ENCODE results near the gene HAGH.
A peak's percentile ranks its signal among the peaks of the same experiment; 100 is the strongest.

The HAGH gene

DNA sequence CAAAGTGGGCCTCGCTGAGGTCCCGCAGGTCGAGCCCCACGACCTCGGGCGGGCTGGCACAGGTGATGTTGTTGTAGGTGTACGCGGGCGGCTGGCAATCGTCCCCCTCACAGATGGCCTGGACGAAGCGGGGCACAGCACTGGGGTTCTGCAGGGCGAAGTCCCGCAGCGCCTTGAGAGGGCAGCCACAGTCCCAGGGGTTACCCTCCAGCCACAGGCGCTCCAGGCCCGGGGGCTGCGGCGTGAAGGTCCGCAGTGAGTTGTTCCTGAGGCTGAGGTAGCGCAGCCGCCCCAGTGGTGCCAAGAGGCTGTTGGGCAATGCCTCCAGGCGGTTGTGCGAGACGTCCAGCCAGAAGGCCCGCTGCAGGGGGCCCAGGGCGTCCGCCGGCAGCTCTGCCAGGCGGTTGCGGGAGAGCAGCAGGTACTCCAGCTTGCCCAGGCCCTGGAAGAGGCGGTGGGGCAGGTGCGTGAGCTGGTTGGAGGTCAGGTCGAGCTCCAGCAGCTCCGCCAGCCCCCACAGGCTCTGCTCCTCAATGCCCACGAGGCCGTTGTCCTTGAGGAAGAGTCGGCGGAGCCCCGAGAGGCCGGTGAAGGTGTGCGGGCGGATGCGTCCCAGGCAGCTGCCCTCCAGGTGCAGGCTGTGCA lies 35.9 kb downstream of the HAGH start:
- no peak for DNase-seq (ENCODE audit: low read depth, low spot score)
- no peak overlapping the region for H3K4me3 ChIP-seq (ENCODE audit: low read length)

DNA sequence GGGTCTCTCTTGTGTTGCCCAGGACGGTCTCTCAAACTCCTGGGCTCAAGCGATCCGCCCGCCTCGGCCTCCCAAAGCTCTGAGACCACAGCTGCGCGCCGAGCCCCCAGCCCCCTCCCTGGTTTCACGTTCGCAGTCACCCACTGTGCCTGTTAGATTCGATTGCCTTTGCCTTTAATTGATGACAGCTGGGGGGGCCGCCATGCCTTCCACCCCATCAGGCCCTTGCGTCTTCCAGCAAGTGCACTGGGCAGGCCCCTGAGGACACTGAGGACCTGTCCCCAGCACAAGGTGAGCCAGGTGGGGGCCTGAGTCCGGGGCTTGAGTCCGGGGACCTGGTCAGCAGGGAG lies 36.4 kb downstream of the HAGH start:
- no peak overlapping the region for H3K4me3 ChIP-seq (ENCODE audit: low read length)
- no peak for DNase-seq (ENCODE audit: low read depth, low spot score)

DNA sequence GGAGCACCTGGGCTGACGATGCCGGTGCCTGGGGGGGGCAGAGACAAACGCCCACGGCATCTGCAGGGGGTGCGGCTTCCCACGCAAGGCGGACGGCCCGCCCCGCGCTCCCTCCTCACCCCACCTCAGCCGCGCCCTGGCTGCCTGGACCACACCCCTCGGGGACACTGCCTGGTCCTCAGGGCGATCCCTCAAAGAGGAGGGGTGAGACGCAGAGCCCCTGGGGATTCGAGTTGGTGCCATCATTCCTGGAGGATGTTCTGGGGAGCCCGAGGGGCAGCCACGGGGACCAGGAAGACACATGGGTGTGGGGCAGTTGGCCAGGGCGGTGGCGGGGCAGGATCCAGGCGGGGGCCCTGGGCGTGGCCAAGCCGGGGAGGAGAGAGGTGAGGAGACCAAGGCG lies 37.0 kb downstream of the HAGH start:
- no peak for DNase-seq (ENCODE audit: low read depth, low spot score)

DNA sequence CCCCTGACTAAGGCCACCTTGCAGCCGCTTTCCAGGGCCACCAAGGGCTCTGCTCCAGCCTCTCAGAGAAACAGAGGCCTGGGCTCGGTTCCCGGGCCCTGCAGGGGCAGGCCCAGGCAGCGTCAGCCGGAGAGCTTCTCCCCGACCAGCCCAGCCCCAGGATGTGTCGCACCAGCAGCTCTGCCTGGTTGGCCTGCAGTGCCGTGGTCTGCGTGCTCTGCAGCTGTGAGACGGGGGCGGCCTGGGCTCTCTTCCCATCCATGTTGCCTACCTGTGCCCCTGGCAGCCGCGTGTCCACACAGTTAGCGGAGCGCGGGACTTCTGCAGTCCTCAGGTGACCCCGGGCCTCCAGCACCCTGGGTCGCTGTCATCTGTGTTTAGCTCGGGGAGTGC lies 37.9 kb downstream of the HAGH start:
- H3K4me3 ChIP-seq (ENCODE audit: low read length): no peak overlapping the region
- no peak for DNase-seq (ENCODE audit: low read depth, low spot score)

More for the DNA sequence above, 37.0 kb downstream of the HAGH start:
- no peak overlapping the region for H3K4me3 ChIP-seq (ENCODE audit: low read length)

DNA sequence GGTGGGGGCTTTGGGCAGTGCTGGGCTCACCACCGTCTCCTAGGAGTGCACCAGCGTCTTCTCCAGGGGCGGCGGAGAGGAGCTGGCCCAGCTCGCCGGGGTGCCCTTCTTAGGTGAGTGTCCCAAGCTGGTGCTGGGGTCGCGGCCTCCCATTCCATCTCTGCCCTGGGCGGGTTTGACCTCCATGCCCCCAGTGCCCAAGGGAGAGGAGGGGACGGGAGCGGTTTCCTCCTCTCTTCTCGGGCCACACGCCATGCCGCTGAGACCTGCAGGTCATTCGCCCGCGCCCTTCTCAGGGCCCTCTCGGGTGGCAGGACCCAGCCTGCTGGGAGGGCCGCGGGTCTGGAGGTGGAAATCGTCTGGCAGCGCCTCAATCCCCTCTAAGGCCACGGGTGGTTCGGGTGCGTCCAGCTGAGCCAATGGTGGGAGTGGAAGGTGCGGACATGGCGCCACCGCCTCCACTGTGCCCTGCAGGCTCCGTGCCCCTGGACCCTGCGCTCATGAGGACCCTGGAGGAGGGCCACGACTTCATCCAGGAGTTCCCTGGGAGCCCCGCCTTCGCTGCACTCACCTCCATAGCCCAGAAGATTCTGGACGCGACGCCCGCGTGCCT lies 38.4 kb downstream of the HAGH start:
- DNase-seq (ENCODE audit: low read depth, low spot score): no peak
- no peak overlapping the region for H3K4me3 ChIP-seq (ENCODE audit: low read length)

DNA sequence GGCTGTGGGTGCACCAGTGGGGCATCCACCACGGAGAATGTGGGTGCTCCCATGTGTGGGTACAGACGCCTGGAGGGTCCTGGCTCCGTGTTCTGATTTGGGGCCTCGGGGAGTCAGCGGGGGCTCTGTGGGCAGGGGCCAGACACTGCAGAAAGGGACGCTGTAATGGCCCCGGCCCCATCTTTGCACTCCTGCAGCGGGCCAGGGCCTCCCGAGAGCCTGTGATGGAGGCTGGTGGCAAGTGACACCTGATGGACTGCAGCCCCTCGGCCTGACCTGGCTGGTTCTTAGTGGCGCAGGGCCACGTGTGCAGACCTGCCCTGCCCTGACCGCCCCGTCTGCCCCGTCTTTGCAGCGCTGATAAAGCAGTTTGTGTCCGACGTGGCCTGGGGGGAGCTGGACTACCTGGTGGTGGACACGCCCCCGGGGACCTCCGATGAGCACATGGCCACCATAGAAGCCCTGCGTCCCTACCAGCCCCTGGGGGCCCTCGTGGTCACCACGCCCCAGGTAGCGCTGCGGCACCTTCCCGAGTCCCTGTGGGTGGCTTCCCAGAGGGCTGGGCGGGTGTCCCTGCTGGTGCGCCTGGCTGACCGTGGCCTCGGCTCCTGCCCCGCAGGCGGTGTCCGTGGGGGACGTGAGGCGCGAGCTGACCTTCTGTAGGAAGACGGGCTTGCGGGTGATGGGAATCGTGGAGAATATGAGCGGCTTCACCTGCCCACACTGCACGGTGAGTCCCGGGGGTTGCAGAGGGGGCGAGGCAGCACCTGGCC lies 39.1 kb downstream of the HAGH start:
- DNase-seq (ENCODE audit: low read depth, low spot score): no peak
- H3K4me3 ChIP-seq (ENCODE audit: low read length): no peak overlapping the region

DNA sequence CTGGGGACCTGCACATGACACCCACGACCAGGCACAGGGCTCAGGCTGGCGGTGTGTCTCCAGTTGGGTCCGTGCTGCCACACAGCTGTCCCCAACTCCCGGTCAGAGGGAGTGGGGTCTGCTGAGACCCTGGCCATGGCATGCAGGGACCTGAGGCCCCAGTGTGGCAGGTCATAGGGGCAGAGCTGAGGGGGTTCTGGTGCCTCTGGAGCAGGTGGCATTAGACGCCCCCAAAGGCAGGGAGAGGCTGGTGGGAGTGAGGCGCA lies 39.6 kb downstream of the HAGH start:
- H3K4me3 ChIP-seq (ENCODE audit: low read length): no peak overlapping the region
- no peak for DNase-seq (ENCODE audit: low read depth, low spot score)

DNA sequence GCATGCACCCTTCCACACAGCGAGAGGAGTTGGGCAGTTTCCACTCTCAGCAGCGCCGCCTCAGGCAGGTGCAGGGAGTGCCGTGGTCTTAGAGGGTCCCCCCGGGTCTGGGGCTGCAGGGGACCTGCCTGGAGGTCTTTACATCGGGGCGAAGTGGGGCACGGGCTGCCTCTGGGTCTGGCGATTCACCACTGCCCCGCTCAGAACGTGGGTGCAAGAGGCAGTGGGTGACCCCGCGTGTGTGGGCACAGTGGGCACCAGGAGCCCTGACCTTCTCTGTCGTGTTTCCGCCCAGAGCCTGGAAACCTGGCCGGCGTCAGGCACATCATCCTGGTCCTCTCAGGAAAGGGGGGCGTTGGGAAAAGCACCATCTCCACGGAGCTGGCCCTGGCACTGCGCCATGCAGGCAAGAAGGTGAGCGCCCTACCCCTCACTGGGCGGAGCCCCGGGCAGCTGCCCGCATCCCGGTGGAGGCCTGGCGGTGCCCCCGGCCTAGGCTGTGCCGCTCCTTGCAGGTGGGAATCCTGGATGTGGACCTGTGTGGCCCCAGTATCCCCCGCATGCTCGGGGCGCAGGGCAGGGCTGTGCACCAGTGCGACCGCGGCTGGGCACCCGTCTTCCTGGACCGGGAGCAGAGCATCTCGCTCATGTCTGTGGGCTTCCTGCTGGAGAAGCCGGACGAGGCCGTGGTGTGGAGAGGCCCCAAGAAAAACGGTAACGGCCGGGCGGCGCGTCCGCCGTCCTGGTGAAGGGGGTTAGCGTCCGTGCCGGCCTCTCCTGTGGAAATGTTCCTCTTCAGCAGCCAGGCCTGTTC lies 40.2 kb downstream of the HAGH start:
- DNase-seq (ENCODE audit: low read depth, low spot score): no peak
- no peak overlapping the region for H3K4me3 ChIP-seq (ENCODE audit: low read length)

DNA sequence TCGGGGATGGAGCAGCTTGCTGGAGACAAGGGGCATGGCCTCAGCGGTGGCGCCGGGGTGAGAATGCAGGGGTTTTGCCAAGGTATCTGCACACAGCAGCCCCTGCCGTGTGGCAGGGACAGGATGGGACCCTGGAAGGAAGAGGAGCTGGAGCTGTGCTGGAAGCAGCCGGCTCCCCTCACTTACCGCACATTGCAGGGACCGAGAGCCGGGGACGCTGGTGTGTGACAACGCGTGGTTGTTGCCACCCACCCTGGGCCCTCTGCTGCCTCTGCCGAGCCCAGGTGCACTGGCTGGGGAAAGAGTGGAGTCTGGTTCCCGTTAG lies 40.8 kb downstream of the HAGH start:
- no peak for DNase-seq (ENCODE audit: low read depth, low spot score)

DNA sequence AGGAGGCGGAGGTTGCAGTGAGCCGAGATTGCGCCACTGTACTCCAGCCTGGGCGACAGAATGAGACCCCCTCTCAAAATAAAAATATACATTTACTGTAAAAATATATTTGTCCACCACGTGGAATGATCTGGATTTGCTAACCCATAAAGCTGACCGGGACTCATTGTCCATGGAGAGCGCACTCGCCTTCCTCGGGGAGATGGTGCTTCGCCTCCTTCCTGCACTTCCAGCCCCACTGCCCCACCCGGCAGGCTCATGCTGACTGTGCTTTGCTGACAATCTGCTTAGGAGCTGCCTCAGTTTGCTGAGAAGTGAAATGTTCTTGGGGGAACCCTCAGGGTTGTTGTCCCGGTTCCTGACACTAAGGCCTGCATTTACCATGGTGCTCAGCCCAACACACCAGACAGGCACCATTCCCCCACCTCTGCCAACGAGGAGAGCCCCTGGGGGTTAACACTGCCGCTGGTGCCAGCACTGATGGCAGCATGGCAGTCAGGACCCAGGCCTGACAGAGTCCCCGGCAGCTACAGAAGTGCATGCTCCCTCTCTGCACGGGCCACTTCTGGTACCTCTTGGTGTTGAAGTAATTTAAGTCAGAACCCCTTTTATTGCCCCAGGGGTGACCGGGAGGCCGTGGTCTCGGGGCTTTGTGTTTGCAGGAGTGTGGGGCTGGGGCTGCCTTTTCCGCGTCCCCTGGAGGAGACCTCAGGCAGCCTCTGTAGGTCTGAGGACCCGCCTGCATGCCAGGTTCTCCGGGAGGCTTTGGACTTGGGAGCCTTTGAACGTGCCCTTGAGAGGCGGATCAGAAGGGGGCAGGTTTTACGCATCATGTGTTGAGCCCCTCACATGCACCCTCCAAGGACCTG lies 41.4 kb downstream of the HAGH start:
- no peak overlapping the region for H3K4me3 ChIP-seq (ENCODE audit: low read length)
- DNase-seq (ENCODE audit: low read depth, low spot score): no peak

More for the DNA sequence above, 40.8 kb downstream of the HAGH start:
- no peak overlapping the region for H3K4me3 ChIP-seq (ENCODE audit: low read length)

DNA sequence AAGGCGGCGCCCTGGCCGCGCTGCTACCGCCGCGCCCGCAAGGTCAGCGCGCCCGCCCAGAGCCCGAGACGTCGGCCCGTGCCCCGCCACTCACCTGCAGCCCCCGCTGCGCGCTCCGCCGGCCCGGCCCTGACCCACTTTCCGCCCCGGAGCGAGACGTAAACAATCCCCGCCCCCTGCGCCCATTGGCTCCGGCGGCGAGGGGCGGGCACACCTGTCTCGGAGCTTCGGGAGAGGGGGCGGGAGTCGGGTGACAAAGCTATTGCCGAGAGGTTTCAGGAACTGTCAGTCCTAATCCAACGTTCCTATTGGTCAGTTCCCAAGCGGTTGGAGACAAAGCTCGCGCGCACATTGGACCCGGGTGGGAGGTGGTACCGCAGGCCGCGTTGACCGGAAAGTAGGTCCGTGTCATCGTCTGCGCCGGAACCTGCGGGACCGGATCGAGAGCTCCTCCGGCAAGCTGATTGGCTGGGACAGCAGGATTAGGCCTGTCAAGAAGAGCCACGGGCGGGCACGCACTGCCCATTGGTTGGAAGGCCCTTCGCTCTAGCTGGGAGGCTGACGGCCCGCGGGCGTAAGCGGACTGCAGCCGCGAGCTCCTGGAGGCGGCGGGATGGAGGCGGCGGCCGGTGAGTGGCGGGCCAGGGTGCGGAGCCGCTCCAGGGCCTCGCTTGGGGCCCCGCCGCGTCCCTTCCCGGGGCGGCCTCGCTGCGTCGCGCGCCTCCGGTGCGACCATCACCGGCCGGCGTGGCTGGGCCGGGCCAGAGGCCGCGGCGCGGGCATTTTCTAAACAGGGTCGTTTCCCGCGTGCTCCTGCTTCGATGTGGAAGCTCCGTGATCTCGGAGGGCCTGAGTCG lies 44.0 kb downstream of the HAGH start, which contains the start of the genes NUBP2 and SPSB3:
TSS of gene NUBP2 (plus strand) at position 553 of the 857 bp plus-strand sequence. CDS start at position 614, 61 bp downstream.
TSS of gene SPSB3 (minus strand) at position 164 of the 857 bp plus-strand sequence. CDS start 1,088 bp downstream, outside the sequence.
- DNase-seq (ENCODE audit: low read depth, low spot score): peak; percentile 100
- H3K4me3 ChIP-seq (ENCODE audit: low read length): peak within 1 kb of the TSS; percentile 75

DNA sequence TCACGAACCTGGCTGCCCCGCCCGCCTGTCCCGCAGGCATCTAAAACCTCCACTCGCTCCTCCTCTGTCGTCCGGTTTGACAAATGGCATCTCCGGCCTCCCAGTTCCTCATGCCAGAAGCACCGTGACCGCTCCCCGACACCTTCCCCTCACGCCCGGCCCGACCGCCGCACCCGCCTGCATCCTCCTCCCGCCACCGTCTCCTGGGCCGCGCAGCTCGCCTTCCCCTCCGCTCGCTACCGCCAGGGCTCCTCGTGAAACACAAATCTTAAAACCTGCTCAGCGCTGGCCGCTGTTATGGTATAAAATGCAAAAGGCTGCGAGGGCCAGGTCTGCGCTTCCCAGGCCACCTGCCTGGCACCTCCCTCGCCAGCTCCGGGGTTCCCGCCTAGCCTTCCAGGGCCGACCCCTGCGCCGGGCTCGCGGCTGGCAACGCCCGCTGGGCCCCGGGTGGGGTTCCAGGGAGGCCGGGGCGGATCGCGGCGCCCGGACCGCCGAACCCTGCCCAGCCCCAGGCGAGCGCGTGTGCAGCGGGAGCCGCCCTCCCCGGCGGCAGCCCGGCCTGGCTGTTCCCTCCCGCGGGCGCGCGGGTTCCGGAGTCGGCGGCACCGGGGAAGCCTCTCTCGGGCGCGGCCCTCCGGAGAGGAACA lies 44.7 kb downstream of the HAGH start:
- H3K4me3 ChIP-seq (ENCODE audit: low read length): peak overlapping the region; percentile 75
- no peak for DNase-seq (ENCODE audit: low read depth, low spot score)

DNA sequence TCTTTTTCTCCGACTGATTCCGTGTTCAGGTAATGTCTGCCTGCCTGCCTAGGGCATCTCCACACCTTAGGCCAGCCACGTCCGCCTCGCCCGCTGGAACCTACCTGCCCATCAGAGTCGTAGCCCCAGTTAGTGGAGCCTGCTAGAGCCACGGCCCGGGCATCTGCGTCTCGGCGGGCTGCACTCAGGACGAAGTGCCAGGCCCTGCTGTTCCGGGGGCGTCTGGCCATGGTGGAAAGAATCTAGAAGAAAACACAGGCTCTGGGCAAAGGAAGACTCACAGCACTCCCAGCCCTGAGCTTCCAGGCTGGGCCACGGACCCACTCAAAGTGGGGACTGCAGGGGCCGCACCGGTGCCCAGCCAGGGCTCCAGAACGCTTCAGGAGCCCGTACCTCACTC lies 45.4 kb downstream of the HAGH start:
- no peak for DNase-seq (ENCODE audit: low read depth, low spot score)
- H3K4me3 ChIP-seq (ENCODE audit: low read length): peak overlapping the region; percentile 75

DNA sequence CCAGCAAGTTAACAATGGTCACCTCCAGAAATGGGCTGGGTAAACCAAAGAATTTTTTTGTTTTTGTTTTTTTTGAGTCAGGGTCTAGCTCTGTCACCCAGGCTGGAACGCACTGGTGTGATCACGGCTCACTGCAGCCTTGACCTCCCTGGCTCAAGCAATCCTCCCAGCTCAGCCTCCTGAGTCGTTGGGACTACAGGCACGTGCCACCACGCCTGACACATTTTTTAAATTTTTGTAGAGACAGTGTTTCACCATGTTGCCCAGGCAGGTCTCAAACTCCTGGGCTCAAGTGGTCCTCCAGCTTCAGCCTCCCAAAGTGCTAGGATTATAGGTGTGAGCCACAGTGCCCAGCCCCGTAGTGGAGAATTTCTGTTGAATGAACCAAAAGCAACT lies 46.0 kb downstream of the HAGH start:
- DNase-seq (ENCODE audit: low read depth, low spot score): no peak
- H3K4me3 ChIP-seq (ENCODE audit: low read length): no peak overlapping the region

DNA sequence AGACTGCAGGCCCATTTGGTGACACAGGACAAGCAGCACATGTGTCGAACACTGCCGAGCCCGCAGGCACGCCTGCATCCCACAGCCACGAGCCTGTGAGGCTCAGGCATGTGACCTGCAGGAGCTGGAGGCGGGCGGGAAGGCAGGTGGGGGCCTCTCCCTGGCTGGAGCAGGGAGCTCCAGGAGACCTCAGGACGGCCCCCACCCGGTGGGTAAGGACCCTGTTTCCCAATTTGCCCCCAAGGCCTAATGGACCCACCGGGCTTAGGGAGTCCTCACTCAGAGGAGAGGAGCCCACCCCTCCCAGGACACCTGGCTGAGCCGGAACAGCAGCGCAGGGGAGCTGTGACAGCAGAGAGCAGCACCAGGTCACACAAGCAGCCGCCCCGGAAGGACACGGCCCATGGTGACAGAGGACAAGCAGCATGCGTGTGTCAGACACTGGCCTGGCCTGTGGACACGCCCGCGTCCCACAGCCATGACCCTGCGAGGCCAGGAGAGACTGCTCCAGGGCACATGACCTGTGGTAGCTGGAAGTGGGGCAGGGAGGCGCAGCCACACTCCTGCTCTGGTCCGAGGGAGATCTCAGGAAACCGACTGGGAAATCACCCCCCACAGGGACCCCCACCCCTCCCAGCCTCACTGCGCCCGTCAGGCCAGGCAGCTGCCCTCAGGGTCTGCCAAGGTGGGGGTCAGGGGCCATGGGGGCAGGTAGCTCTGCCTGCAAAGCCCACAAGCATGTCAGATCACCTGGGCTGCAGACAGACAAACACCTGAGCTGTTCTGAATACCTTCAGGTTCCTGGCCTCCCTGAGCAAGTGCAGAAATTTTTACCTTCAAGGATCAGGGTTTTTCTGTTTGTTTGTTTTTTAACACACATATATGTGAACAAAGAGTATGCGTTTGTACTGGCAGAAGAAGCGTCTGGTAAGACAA lies 46.6 kb downstream of the HAGH start:
- no peak for DNase-seq (ENCODE audit: low read depth, low spot score)
- H3K4me3 ChIP-seq (ENCODE audit: low read length): no peak overlapping the region

DNA sequence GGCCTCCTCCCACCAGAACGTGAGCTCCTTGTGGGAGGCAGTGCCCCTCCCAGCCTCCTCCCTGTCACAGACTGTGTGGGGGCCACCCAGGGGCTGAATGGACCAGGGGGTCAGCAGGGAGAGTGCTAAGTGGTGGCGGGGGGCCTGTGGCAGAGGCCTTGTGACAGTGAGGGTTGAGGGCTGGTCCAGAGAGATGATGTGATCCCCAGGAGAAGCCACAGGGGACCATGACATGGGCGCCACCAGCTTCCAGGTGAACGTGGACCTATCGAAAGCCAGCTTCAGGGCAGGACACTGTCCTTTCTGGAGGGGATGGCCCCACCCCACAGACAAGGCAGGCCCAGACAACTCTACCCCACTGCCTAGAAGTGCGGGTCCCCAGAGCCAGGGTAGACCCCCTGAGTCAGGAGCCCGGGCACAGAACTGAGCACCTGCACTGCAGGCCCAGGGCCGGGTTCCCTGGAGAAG lies 47.4 kb downstream of the HAGH start:
- H3K4me3 ChIP-seq (ENCODE audit: low read length): no peak overlapping the region
- DNase-seq (ENCODE audit: low read depth, low spot score): no peak

Measured in Jurkat, Clone E6-1 (cell line).